Effector memory CD4-positive, alpha-beta T cell (primary cell): Measurements from ENCODE around the gene GGACT.

Experiments used
- DNase-seq, 3 donors: peaks; one replicate each; pipeline ENCODE4 v3.0.0-alpha.2; 2020
- H3K27ac ChIP-seq: 2 replicates; pipeline ENCODE4 v1.7.0; 2013; ENCODE audit warnings: mild to moderate bottlenecking, low read length, moderate library complexity; ENCODE audit not compliant: insufficient read depth, poor library complexity, severe bottlenecking
- H3K27me3 ChIP-seq: replicated peaks from 2 replicates; pipeline ENCODE4 v1.7.0; 2013; ENCODE audit warnings: mild to moderate bottlenecking, low read length; ENCODE audit not compliant: insufficient read depth, control insufficient read depth, poor library complexity, severe bottlenecking
- H3K36me3 ChIP-seq: 2 replicates; pipeline ENCODE4 v1.7.0; 2013; ENCODE audit warnings: mild to moderate bottlenecking, low read length, moderate library complexity; ENCODE audit not compliant: control insufficient read depth, insufficient read depth
- H3K4me1 ChIP-seq: 2 replicates; pipeline ENCODE4 v1.7.0; 2013; ENCODE audit warnings: low read length, mild to moderate bottlenecking; ENCODE audit not compliant: control insufficient read depth, insufficient read depth, poor library complexity, severe bottlenecking
- H3K4me3 ChIP-seq: 2 replicates; pipeline ENCODE4 v1.7.0; 2013; ENCODE audit warnings: low read length, low read depth, mild to moderate bottlenecking; ENCODE audit not compliant: insufficient read depth, poor library complexity, severe bottlenecking
- H3K9me3 ChIP-seq: 2 replicates; pipeline ENCODE4 v1.7.0; 2013; ENCODE audit warnings: mild to moderate bottlenecking, low read length, moderate library complexity; ENCODE audit not compliant: control insufficient read depth

GGACT gene

GRCh38 chr13:100518394-100519062, 70.1 kb downstream of the GGACT start:
- no peaks in the 10 kb centered on the region for H3K9me3 ChIP-seq
- H3K27me3 ChIP-seq: no peaks in the 10 kb centered on the region
- no peaks in the 10 kb centered on the region for H3K4me1 ChIP-seq
- no peak for DNase-seq
- no peaks in the 10 kb centered on the region for H3K36me3 ChIP-seq
- no peak overlapping the region for H3K4me3 ChIP-seq
- H3K27ac ChIP-seq: no peak overlapping the region

GRCh38 chr13:100517728-100518127, 70.9 kb downstream of the GGACT start:
- no peak overlapping the region for H3K4me3 ChIP-seq

GRCh38 chr13:100517135-100517534, 71.5 kb downstream of the GGACT start:
- H3K27ac ChIP-seq: no peak overlapping the region
- H3K4me1 ChIP-seq: no peaks in the 10 kb centered on the region

More at GRCh38 chr13:100517728-100518127, 70.9 kb downstream of the GGACT start:
- no peaks in the 10 kb centered on the region for H3K27me3 ChIP-seq
- DNase-seq: no peak
- H3K36me3 ChIP-seq: no peaks in the 10 kb centered on the region
- H3K27ac ChIP-seq: no peak overlapping the region
- no peaks in the 10 kb centered on the region for H3K4me1 ChIP-seq
- H3K9me3 ChIP-seq: no peaks in the 10 kb centered on the region

GRCh38 chr13:100515410-100515800, 73.2 kb downstream of the GGACT start:
- H3K27ac ChIP-seq: no peak overlapping the region
- no peak overlapping the region for H3K4me3 ChIP-seq
- no peaks in the 10 kb centered on the region for H3K27me3 ChIP-seq
- H3K9me3 ChIP-seq: no peaks in the 10 kb centered on the region
- no peaks in the 10 kb centered on the region for H3K4me1 ChIP-seq
- no peaks in the 10 kb centered on the region for H3K36me3 ChIP-seq
- no peak for DNase-seq

More at GRCh38 chr13:100517135-100517534, 71.5 kb downstream of the GGACT start:
- H3K36me3 ChIP-seq: no peaks in the 10 kb centered on the region
- H3K9me3 ChIP-seq: no peaks in the 10 kb centered on the region
- H3K4me3 ChIP-seq: no peak overlapping the region
- no peaks in the 10 kb centered on the region for H3K27me3 ChIP-seq
- DNase-seq: no peak

- no peaks in the 10 kb centered on the region for H3K9me3 ChIP-seq
- H3K4me1 ChIP-seq: no peaks in the 10 kb centered on the region
- H3K36me3 ChIP-seq: no peaks in the 10 kb centered on the region
- no peaks in the 10 kb centered on the region for H3K27me3 ChIP-seq
- H3K27ac ChIP-seq: no peak overlapping the region
- H3K4me3 ChIP-seq: no peak overlapping the region
- peak; percentile 37 to 53 (median 41) for DNase-seq
These were observed 73.7 kb downstream of the GGACT start for GRCh38 chr13:100514788-100515409.

DNA sequence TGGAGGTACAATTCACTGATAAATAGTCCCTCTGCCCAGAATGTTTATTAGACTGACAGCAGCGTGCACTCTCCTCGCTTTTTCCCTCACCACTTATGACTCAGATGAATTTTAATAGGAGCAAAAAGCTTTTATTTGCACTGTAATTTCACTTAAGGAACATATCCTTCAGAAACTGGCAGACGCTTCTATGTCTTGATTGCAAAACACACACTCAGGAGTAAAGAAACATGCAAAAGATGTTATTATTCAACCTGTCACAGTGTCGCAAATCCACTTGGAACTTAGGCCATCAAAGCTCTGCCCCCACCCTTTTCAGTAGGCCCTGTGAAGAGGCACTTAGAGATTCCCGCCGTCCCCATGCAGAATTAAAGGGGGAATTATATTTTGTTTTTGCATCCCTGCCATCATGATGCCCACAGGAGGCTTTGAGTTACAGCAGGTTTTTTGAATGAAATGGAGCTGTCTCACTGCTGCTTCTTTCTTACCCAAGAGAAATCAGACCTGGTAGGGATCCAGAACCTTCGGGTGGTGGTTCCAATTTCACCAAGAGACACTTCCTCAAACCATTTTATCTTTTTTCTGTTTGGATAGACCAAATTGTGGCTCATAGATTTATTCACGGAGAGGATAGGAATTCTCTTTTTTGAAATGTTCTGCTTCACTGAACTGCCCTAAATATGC, 74.5 kb downstream of the GGACT start:
- Histone ChIP-seq H3K4me1 (no peaks in the 10 kb centered on the region), H3K36me3 (no peaks in the 10 kb centered on the region), H3K4me3 (no peak overlapping the region), H3K9me3 (no peaks in the 10 kb centered on the region), H3K27ac (no peak overlapping the region), H3K27me3 (no peaks in the 10 kb centered on the region)
- no peak for DNase-seq

DNA sequence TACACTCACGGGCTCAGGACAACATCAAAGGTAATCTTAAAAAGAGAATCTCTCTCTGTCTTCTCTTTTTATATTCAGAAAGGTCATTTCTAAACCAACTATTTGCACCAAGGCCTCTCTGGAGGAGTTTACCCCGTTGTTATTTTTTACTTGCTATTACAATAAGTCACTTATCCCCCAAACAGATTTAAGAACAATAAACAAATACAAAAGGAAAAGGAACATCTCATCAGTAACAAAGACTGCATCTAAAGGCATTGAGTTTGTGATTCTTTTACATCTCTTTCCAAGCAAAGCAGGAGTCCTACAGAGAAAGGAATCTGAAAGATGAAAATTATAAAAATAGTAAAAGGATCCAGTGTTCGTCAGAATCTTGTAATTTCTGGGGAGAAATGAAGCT, 75.4 kb downstream of the GGACT start:
- DNase-seq: no peak
- H3K36me3 ChIP-seq: no peaks in the 10 kb centered on the region
- H3K4me3 ChIP-seq: no peak overlapping the region
- no peak overlapping the region for H3K27ac ChIP-seq
- H3K4me1 ChIP-seq: no peaks in the 10 kb centered on the region
- no peaks in the 10 kb centered on the region for H3K9me3 ChIP-seq
- no peaks in the 10 kb centered on the region for H3K27me3 ChIP-seq

GRCh38 chr13:100512422-100512821, 76.2 kb downstream of the GGACT start:
- Histone ChIP-seq H3K4me1 (no peaks in the 10 kb centered on the region), H3K4me3 (no peak overlapping the region), H3K27ac (no peak overlapping the region), H3K36me3 (no peaks in the 10 kb centered on the region), H3K9me3 (no peaks in the 10 kb centered on the region), H3K27me3 (no peaks in the 10 kb centered on the region)
- DNase-seq: no peak

DNA sequence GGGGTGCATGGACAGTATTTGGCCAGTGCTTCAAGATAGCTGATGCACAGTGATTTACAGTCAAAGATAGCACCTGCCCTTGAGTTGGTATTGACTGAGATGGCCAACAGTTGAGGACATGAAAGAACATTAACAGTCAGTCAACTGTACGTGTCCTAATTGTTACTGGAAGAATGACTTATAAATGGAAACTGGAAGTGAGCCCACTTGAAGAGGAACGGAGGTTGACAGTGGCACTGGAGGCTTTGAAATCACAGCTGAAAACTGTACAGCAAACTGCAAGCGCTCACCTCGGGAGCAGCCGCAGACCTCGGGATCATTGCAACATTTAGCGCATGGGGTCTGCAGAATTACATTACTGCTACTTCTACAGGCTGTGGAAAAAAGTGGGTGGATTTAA, 77.1 kb downstream of the GGACT start:
- Histone ChIP-seq H3K4me1 (peaks cover 4% of the 10 kb centered on the region), H3K27ac (no peak overlapping the region), H3K27me3 (no peaks in the 10 kb centered on the region), H3K36me3 (no peaks in the 10 kb centered on the region), H3K9me3 (no peaks in the 10 kb centered on the region), H3K4me3 (no peak overlapping the region)
- DNase-seq: no peak
